ENCODE measurements around the gene WDR72.
A peak's percentile ranks its signal among the peaks of the same experiment; 100 is the strongest.

DNA sequence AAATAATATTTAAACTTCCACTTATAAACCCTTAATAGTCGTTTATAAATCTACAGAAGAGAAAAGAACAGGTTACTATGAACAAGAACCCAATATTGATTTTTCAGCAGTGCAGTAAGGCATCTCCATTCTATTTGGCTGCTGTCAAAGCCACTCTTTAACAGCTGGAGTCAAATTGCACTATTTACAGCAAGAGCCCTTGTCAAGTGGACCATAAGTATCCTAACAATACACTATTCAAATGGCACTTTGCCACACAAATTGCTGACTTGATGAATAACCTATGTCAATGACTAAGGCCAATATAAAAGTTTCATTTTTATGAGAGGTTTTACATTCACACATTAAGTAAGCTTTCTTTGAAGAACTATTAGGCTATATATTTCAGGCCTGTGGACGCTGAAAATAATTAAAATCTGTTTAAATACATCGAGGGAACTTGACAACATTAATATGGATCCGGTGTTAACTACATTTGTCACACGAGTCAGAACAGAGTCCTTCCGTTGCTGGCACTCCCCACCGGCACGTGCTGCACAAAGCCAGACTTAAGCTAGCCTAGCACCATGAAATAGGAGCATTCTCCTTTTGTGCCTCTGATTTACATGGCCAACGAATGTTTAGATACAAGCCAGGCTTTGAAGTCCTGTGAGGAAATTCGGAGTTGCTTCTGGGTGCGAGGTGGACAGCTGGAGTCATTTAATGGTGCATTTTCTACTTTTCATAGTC is 100.5 kb downstream of the WDR72 start:
- TF ChIP-seq POLR2AphosphoS5 (IDR thresholded peaks at IDR 0.05): peak; percentile 90
- TF ChIP-seq, protein P1, sequence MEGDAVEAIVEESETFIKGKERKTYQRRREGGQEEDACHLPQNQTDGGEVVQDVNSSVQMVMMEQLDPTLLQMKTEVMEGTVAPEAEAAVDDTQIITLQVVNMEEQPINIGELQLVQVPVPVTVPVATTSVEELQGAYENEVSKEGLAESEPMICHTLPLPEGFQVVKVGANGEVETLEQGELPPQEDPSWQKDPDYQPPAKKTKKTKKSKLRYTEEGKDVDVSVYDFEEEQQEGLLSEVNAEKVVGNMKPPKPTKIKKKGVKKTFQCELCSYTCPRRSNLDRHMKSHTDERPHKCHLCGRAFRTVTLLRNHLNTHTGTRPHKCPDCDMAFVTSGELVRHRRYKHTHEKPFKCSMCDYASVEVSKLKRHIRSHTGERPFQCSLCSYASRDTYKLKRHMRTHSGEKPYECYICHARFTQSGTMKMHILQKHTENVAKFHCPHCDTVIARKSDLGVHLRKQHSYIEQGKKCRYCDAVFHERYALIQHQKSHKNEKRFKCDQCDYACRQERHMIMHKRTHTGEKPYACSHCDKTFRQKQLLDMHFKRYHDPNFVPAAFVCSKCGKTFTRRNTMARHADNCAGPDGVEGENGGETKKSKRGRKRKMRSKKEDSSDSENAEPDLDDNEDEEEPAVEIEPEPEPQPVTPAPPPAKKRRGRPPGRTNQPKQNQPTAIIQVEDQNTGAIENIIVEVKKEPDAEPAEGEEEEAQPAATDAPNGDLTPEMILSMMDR (IDR thresholded peaks at IDR 0.05; ENCODE audit: poor library complexity, severe bottlenecking): no peak
- TF ChIP-seq EP300 (conservative IDR thresholded peaks at IDR 0.05; ENCODE audit: poor library complexity, severe bottlenecking): peak; percentile 65
- TF ChIP-seq EZH2 (IDR thresholded peaks at IDR 0.05; ENCODE audit: borderline replicate concordance, insufficient read depth, low read length, poor library complexity, severe bottlenecking): no peak

Measured in neural cell (in vitro differentiated cells).